ENCODE data around the gene ASCC1.
"Not testable (repeated sequence)": the region's sequence is repeated elsewhere in the genome, so short reads cannot be mapped to it uniquely, and the experiment has no call there.

The ASCC1 gene

DNA sequence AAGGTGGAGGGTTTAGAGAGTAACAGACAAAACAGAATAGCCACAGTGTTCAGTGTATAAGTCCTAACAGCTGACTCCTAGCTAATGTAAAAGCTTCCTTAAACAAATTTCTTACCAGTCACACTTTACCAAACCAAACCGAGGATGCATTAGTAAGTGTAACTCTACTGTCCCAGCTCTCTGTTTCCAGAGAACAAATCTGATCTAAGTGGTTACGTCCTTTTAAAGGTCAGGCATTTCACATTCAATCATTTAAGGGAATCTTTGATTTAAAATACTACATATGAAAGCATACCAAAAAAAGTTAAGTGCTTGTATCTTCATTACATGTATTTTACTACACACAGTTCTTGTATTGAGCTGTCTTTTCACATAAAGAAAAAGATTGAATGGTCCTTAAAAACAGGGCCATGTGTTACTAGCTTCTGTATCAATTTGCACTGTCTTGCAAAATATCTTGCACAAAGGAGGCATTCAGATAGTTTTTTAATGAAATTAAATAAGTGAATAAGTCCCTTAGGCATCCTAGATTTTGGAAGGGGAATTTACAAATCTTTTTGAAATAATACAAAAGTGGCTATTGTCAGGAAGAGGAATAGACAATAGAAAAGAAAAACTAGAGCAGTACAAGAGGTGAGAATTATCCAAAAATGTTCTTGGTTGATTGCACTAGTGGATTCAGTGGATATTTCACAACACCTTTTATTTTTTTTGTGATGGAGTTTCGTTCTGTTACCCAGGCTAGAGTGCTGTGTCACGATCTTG lies 69.3 kb downstream of the ASCC1 start:
- no peak for DNase-seq (ENCODE audit: low spot score)
- in situ Hi-C loops (cut with MboI; ENCODE audit: low pct_unique_long_range_greater_than_20kb, low sequenced_read_pairs, unreplicated experiment) = loop anchor here (25.0 kb wide), 1 partner anchor 191 kb away; no protein-coding TSS in a partner anchor
- TF ChIP-seq, protein P1, sequence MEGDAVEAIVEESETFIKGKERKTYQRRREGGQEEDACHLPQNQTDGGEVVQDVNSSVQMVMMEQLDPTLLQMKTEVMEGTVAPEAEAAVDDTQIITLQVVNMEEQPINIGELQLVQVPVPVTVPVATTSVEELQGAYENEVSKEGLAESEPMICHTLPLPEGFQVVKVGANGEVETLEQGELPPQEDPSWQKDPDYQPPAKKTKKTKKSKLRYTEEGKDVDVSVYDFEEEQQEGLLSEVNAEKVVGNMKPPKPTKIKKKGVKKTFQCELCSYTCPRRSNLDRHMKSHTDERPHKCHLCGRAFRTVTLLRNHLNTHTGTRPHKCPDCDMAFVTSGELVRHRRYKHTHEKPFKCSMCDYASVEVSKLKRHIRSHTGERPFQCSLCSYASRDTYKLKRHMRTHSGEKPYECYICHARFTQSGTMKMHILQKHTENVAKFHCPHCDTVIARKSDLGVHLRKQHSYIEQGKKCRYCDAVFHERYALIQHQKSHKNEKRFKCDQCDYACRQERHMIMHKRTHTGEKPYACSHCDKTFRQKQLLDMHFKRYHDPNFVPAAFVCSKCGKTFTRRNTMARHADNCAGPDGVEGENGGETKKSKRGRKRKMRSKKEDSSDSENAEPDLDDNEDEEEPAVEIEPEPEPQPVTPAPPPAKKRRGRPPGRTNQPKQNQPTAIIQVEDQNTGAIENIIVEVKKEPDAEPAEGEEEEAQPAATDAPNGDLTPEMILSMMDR (IDR thresholded peaks at IDR 0.05; ENCODE audit: extremely low read depth, insufficient read depth, missing control alignments) = no peak

DNA sequence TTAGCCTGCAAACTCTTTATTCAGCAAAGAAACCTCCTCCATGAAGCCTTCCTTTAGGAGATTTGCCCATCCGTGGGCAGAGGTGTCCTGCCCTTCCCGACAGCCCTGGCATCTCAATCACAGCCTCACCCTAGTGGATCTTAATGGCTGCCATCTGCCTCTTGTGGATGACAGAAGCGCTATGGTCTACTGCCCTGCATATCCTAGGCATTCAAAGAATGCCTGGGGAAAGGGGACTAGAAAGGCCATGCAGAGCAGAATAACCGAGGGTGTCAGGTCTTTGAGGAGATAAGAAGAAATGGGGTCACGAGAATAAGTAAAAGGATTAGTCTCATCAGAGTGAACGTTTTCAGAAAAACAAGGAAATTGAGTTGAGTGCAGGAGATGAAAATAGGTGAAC lies 70.0 kb downstream of the ASCC1 start:
- TF ChIP-seq, protein P1 (IDR thresholded peaks at IDR 0.05; ENCODE audit: extremely low read depth, insufficient read depth, missing control alignments) = no peak
- in situ Hi-C loops (cut with MboI; ENCODE audit: low pct_unique_long_range_greater_than_20kb, low sequenced_read_pairs, unreplicated experiment) = loop anchor here (25.0 kb wide), 1 partner anchor 191 kb away; no protein-coding TSS in a partner anchor
- DNase-seq (ENCODE audit: low spot score) = no peak

DNA sequence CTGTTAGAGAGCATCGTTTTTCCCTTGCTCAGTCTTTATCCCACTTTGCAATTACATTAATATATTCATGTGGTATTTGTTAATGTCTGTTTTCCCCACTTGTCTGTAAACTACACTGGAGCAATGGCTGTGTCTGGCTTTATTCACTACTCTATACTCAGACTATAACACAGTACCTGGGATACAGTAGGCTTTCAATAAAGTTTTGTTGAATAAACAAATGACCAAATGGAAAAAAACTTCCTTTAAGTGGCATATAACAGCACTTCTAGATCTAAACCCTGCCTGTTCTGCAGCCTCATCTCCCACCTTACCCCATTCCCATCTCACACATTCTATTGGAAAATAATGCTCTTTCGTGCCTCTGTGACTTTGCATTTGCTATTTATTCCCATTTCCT lies 70.4 kb downstream of the ASCC1 start:
- in situ Hi-C loops (cut with MboI; ENCODE audit: low pct_unique_long_range_greater_than_20kb, low sequenced_read_pairs, unreplicated experiment) = loop anchor here (25.0 kb wide), 1 partner anchor 192 kb away; no protein-coding TSS in a partner anchor
- no peak for DNase-seq (ENCODE audit: low spot score)
- TF ChIP-seq, protein P1 (IDR thresholded peaks at IDR 0.05; ENCODE audit: extremely low read depth, insufficient read depth, missing control alignments) = no peak

DNA sequence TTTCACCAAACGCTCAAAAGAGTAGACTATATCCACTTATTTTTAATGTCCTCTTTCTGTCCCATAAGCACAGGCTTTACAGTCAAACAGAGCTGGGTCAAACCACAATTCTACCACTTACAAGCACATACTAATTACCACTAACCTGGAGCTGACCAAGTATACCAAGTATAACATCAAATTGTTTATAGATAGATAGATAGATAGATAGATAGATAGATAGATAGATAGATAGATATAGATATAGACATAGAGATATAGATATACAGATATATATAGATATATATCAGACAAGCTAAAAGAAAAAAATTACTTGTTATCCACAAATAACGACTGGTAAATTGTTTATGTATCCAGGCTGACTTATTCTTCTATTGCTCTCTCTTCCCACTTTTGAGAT lies 75.2 kb downstream of the ASCC1 start:
- DNase-seq (ENCODE audit: low spot score) = no peak
- in situ Hi-C loops (cut with MboI; ENCODE audit: low pct_unique_long_range_greater_than_20kb, low sequenced_read_pairs, unreplicated experiment) = loop anchor here (25.0 kb wide), 1 partner anchor 196 kb away; no protein-coding TSS in a partner anchor
- TF ChIP-seq, protein P1 (IDR thresholded peaks at IDR 0.05; ENCODE audit: extremely low read depth, insufficient read depth, missing control alignments) = no peak

DNA sequence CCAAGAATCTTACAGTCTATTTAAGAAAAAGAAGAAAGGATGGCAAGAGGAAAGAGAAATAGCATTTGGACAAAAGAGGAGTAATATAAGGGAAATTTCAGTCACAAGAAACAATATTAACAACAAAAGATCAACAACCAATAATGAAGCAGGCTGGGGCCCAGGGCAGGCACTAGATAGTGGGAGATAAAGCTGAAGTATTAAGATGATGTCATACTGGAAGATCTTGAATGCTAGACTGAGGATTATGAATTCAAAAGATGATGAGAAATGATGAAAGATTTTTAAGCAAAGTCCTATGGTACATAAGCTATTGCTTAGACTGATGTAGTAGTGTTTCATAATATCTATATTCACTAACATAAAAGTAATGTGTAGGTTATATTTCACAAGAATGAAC lies 75.9 kb downstream of the ASCC1 start:
- TF ChIP-seq, protein P1 (IDR thresholded peaks at IDR 0.05; ENCODE audit: extremely low read depth, insufficient read depth, missing control alignments) = no peak
- in situ Hi-C loops (cut with MboI; ENCODE audit: low pct_unique_long_range_greater_than_20kb, low sequenced_read_pairs, unreplicated experiment) = loop anchor here (25.0 kb wide), 1 partner anchor 197 kb away; no protein-coding TSS in a partner anchor
- DNase-seq (ENCODE audit: low spot score) = no peak

DNA sequence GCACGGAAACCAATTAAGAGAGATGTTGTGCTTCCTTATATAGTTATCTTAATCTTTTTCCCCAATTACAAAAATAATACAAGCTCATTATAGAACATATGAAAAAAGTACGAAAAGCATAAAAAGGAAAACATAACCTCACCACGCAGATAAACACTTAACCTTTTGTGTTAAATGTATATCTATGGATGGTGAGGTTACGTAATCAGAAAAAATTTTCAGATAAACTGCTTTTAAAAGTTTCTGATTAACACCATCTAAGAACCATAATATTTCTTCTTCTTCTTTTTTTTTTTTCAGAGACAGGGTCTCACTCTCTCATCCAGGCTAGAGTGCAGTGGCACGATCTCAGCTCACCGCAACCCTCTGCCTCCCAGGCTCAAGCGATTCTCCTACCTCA lies 78.5 kb downstream of the ASCC1 start:
- TF ChIP-seq, protein P1 (IDR thresholded peaks at IDR 0.05; ENCODE audit: extremely low read depth, insufficient read depth, missing control alignments) = no peak
- DNase-seq (ENCODE audit: low spot score) = no peak
- in situ Hi-C loops (cut with MboI; ENCODE audit: low pct_unique_long_range_greater_than_20kb, low sequenced_read_pairs, unreplicated experiment) = loop anchor here (25.0 kb wide), 1 partner anchor 200 kb away; no protein-coding TSS in a partner anchor

DNA sequence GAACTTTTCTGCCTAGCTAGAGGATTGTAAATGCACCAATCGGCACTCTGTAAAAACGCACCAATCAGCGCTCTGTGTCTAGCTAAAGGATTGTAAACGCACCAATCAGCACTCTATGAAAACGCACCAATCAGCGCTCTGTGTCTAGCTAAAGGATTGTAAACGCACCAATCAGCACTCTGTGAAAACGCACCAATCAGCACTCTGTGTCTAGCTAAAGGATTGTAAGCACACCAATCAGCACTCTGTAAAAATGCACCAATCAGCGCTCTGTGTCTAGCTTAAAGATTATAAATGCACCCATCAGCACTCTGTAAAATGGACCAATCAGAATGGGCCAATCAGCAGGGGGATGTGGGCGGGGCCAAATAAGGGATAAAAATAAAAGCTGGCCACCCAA lies 79.9 kb downstream of the ASCC1 start:
- in situ Hi-C loops (cut with MboI; ENCODE audit: low pct_unique_long_range_greater_than_20kb, low sequenced_read_pairs, unreplicated experiment) = loop anchor here (25.0 kb wide), 1 partner anchor 201 kb away; no protein-coding TSS in a partner anchor
- not testable (repeated sequence) for DNase-seq (ENCODE audit: low spot score)
